ENCODE measurements around the gene PIEZO1.

Gene PIEZO1

DNA sequence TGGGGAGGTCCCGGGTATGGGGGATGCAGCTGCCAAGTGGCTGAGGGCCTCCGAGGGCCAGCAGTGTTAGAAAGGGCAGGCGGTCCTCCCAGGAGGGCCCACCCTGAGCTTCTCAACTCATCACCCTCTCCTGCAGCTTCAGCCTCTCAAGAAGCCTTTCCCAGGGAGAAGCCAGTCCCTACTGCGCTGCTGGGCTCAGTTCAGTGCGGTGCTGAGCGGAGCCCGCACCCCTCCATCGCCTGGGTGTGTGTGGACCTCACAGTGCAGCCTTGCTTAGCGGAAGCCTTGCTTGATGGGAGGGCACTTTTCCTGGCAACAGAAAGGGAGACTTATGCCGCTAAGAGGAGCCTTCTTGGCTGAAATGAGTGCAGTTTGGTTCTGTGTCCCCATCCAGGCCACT is 30.2 kb upstream of the PIEZO1 start:
- peaks cover 0 to 24% (median 19%) of the 10 kb centered on the region in 4 donors for H3K4me1 ChIP-seq
- no peak overlapping the region for H3K27ac ChIP-seq
- no peaks in the 10 kb centered on the region for H3K9me3 ChIP-seq
- peaks cover 0 to under 1% (median 0%) of the 10 kb centered on the region in 3 donors for H3K36me3 ChIP-seq
- TF ChIP-seq, protein P1, sequence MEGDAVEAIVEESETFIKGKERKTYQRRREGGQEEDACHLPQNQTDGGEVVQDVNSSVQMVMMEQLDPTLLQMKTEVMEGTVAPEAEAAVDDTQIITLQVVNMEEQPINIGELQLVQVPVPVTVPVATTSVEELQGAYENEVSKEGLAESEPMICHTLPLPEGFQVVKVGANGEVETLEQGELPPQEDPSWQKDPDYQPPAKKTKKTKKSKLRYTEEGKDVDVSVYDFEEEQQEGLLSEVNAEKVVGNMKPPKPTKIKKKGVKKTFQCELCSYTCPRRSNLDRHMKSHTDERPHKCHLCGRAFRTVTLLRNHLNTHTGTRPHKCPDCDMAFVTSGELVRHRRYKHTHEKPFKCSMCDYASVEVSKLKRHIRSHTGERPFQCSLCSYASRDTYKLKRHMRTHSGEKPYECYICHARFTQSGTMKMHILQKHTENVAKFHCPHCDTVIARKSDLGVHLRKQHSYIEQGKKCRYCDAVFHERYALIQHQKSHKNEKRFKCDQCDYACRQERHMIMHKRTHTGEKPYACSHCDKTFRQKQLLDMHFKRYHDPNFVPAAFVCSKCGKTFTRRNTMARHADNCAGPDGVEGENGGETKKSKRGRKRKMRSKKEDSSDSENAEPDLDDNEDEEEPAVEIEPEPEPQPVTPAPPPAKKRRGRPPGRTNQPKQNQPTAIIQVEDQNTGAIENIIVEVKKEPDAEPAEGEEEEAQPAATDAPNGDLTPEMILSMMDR (IDR thresholded peaks at IDR 0.05) = no peak
- intact Hi-C loops (cut with DNase I; ENCODE audit: low total_unique reads) = loop anchor here (10.0 kb wide), 1 partner anchor 240 kb away; the partner anchor contains the start of gene ZC3H18
- DNase-seq = no peak
- H3K4me3 ChIP-seq = no peak overlapping the region
- no peaks in the 10 kb centered on the region for H3K27me3 ChIP-seq

DNA sequence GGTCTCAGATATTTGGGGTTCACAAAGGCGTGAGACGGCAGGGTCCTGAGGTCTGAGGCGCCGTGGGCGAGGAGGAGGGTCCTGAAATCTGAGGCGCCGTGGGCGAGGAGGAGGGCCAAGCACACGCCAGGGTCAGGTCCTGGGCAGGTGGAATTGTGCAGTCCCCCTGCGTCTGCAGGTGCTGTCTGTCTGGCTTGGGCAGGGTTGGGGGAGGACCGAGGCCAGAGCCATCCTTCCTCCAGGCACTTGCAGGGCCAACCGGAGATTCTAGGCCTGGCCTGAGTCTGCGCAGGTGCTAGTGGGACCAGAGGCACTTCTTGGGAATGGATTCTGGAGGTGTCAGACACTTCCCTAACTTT is 29.1 kb upstream of the PIEZO1 start:
- DNase-seq = no peak
- intact Hi-C loops (cut with DNase I; ENCODE audit: low total_unique reads) = loop anchor here (10.0 kb wide), 1 partner anchor 239 kb away; the partner anchor contains the start of gene ZC3H18
- Histone ChIP-seq H3K27me3 (no peaks in the 10 kb centered on the region), H3K27ac (no peak overlapping the region), H3K4me1 (peaks cover 0 to 33% (median 26%) of the 10 kb centered on the region in 4 donors), H3K9me3 (no peaks in the 10 kb centered on the region), H3K4me3 (no peak overlapping the region), H3K36me3 (peaks cover 0 to 11% (median 9%) of the 10 kb centered on the region in 3 donors)
- TF ChIP-seq, protein P1 (IDR thresholded peaks at IDR 0.05) = no peak

DNA sequence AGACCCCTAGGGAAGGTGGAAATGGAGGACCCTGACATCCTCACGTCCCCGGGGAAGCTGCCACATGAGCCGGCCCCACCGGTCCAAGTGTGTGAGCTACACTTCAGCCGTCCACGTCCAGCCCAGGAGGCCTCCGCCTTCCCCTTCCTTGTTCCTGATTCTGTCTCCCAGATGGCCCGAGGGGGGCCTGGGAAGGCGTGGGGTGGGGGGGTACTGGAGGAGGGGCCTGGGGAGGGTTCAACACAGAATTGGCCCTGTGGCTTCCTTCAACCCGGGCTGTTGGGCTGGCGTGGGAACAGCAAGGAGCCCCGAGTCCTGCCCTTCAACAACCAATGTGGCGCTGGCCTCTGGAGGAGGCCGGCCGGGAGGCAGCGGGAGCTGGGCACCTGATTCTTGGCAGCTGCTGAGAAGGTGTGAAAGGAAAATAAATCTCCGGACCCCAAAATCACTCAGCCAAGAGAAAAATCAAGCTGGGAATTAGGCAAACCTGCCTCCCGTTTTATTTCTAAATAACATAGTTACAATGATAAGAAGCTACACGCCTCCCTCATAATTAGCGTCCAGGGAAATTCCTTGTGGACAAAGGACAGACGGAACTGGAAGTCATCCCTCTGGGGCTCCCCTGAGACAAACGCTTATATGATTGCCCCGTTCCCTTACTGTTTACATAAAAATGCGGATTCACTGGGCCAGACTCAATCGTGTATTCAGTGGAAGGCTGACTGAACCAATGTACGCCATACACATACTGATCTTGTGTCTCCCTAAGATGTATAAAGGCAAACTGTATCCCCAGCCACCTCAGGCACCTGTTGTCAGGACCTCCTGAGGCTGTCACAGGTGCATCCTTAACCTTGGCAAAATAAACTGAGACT is 28.5 kb upstream of the PIEZO1 start:
- intact Hi-C loops (cut with DNase I; ENCODE audit: low total_unique reads) = loop anchor here (1.0 to 10.0 kb wide), 2 partner anchors 42 to 239 kb away; partner anchors contain the start of gene ZC3H18
- H3K4me3 ChIP-seq = no peak overlapping the region
- H3K4me1 ChIP-seq = peaks cover 0 to 33% (median 26%) of the 10 kb centered on the region in 4 donors
- no peak for DNase-seq
- TF ChIP-seq, protein P1 (IDR thresholded peaks at IDR 0.05) = no peak
- no peaks in the 10 kb centered on the region for H3K9me3 ChIP-seq
- H3K27me3 ChIP-seq = no peaks in the 10 kb centered on the region
- peaks cover 0 to 17% (median 13%) of the 10 kb centered on the region in 3 donors for H3K36me3 ChIP-seq
- H3K27ac ChIP-seq = peak overlapping the region; percentile 90 to 91

DNA sequence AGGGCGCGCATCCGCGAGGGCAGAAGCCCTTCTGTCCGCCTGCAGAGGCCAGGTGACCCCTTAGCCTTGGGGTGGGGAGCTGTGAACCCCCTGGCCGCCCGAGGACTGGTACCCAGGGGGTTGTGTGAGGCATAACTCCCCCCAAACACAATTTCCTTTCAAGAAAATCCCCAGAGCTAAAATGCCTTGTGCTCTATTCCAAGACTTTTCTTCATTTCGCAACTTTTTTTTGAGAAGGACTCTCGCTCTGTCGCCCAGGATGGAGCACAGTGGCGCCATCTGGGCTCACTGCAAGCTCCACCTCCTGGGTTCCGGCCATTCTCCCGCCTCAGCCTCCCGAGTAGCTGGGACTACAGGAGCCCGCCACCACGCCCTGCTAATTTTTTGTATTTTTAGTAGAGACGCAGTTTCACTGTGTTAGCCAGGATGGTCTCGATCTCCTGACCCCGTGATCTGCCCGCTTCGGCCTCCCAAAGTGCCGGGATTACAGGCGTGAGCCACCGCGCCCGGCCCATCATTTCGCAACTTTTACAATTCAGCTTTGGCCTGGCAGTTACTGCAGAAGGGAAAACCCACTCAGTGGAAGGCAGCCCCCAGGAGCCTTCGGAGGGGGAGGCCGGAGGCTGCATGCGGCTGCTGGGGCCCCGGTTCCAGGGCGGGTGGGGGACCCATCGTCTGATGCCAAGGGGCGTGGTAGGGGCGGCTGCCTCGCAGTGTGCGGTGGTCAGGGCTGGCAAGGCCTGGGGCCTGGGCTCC is 27.7 kb upstream of the PIEZO1 start:
- Histone ChIP-seq H3K36me3 (peaks cover 0 to 25% (median 13%) of the 10 kb centered on the region in 3 donors), H3K4me3 (peak overlapping the region; percentile 77 to 93), H3K27me3 (no peaks in the 10 kb centered on the region), H3K9me3 (no peaks in the 10 kb centered on the region), H3K27ac (peak overlapping the region; percentile 90 to 91), H3K4me1 (peaks cover 0 to 33% (median 26%) of the 10 kb centered on the region in 4 donors)
- intact Hi-C loops (cut with DNase I; ENCODE audit: low total_unique reads) = loop anchor here (1.0 to 10.0 kb wide), 2 partner anchors 43 to 238 kb away; partner anchors contain the start of gene ZC3H18
- DNase-seq = peak; percentile 64 to 88
- TF ChIP-seq, protein P1 (IDR thresholded peaks at IDR 0.05) = no peak

DNA sequence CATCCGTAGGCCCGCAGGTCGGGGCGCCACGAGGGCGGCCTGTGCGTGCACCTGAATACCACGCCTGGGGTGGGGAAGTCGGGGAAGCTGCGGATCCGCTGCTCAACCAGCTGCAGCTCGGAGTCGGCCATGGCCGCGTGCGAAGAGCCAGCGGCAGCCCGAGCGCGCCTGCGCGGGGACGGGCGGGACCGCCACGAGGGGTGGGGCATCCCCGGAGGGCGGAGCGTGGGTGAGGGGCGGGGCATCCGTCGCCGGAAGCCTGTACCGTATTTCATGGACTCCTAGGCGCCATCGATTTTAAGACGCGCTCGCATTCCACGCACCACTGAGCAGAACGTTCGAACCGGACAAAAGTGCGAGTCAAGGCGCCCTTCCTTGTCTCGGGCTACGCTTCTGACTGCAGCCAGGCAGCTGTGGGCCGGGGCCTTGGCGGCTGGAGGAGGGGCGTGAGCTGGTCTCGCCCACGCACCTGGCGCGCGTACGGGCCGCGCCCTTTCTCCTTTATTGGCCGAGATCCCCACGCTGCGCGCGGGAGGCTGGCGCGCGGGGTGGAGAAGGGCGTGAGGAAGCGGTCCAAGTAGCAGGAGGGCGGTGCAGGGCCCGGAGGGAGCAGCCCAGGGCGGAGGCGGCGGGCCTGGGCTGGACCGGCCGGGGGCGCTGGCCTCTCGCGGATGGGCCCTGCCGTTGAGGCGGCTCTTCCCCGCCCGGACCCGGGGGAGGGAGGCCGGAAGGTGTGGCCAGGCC is 26.9 kb upstream of the PIEZO1 start, which contains the start of gene APRT:
TSS of gene APRT (minus strand) at position 160 of the 744 bp plus-strand sequence. CDS start at position 131, 29 bp downstream.
- peak within 1 kb of the TSS; percentile 77 to 93 for H3K4me3 ChIP-seq
- peaks cover 0 to 33% (median 26%) of the 10 kb centered on the region in 4 donors for H3K4me1 ChIP-seq
- H3K27ac ChIP-seq = peak within 1 kb of the TSS; percentile 90 to 91
- TF ChIP-seq, protein P1 (IDR thresholded peaks at IDR 0.05) = peak in 1 of 2 experiments; percentile 20
- intact Hi-C loops (cut with DNase I; ENCODE audit: low total_unique reads) = loop anchor here (10.0 kb wide), 1 partner anchor 237 kb away; the partner anchor contains the start of gene ZC3H18
- peak; percentile 90 to 97 for DNase-seq
- no peaks in the 10 kb centered on the region for H3K9me3 ChIP-seq
- no peaks in the 10 kb centered on the region for H3K27me3 ChIP-seq
- peaks cover 0 to 32% (median 13%) of the 10 kb centered on the region in 3 donors for H3K36me3 ChIP-seq

Data from tibial artery (tissue), 4 donors.